HUES64 (cell line): ENCODE data around the gene PPL.

ENCODE experiments used
- H3K27ac ChIP-seq: 2 replicates; pipeline ENCODE4 v1.7.0; 2013; ENCODE audit warnings: low read depth, low read length, inconsistent platforms
- H3K27me3 ChIP-seq: 2 replicates; pipeline ENCODE4 v1.6.1; 2013; ENCODE audit warnings: mild to moderate bottlenecking, low read length; ENCODE audit not compliant: insufficient read depth
- H3K36me3 ChIP-seq: 2 replicates; pipeline ENCODE4 v1.6.1; 2013; ENCODE audit warnings: mild to moderate bottlenecking, low read length; ENCODE audit not compliant: insufficient read depth
- H3K4me1 ChIP-seq: 2 replicates; pipeline ENCODE4 v1.6.1; 2013; ENCODE audit warnings: mild to moderate bottlenecking, low read length, moderate library complexity; ENCODE audit not compliant: insufficient read depth
- H3K4me3 ChIP-seq: 2 replicates; pipeline ENCODE4 v1.5.1; 2013; ENCODE audit warnings: mild to moderate bottlenecking, low read length, moderate library complexity
- H3K9ac ChIP-seq: 2 replicates; pipeline ENCODE4 v1.6.1; 2013; ENCODE audit warnings: mild to moderate bottlenecking, low read depth, low read length
- H3K9me3 ChIP-seq: 2 replicates; pipeline ENCODE4 v1.6.1; 2013; ENCODE audit warnings: low read depth, low read length; ENCODE audit not compliant: insufficient read depth
- WGBS: fragments of 150-250, 120-280 bp; methylation state at CpG from one replicate; pipeline ENCODE4 v1.1.7; 2013; ENCODE audit warnings: missing lambda C conversion rate; 5-methylcytosine and 5-hydroxymethylcytosine counted together

The PPL gene

DNA sequence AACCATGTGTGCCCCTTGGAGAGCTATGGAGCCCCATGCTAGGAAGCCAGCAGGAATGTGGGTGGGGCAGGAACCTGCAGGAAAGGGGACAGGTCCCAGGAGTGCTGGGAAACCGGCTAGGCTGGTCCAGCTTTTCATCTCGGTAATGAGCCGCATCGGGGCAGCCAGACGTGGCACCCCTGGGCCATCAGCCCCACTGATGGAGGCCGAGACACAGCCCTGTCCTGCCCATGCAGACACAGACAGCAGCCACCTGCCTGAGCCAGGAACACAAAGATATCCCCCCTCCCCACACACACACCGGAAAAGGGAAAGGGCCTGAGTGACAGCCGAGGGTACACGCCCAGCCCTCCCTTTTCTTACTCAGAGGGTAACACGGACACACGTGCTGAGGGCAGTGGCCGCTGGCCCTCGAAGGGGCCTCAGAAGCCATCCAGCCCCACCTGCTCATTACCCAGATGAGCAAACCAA, 18.1 kb downstream of the PPL start:
- Histone ChIP-seq H3K36me3 (no peaks in the 10 kb centered on the region), H3K27me3 (no peaks in the 10 kb centered on the region), H3K4me1 (peaks cover 3% of the 10 kb centered on the region; the same call in 1 of the 2 replicates), H3K27ac (no peak overlapping the region; the same call in 1 of the 2 replicates), H3K4me3 (no peak overlapping the region), H3K9me3 (no peaks in the 10 kb centered on the region), H3K9ac (no peak overlapping the region)
- WGBS, result 71% methylated on average over 13 of the region's 13 CpGs

DNA sequence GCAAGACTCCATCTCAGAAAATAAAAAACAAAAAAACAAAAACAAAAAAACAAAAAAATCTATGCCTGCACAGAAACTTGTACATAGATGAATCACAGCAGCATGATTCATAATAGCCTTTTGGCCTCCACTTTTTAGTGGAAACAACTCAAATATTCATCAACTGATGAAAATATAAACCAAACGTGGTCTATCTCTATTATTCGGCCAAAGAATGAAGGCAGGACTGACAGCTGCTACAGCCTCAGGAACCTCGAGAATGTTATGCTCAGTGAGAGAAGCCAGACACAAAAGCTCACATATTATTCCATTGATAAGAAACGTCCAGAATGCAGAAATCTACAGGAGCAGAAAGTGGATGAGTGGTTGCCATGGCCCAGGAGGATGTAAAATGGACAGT, 19.8 kb downstream of the PPL start:
- Histone ChIP-seq H3K4me1 (peaks cover 3% of the 10 kb centered on the region; the same call in 1 of the 2 replicates), H3K9me3 (no peaks in the 10 kb centered on the region), H3K9ac (no peak overlapping the region), H3K27me3 (no peaks in the 10 kb centered on the region), H3K36me3 (no peaks in the 10 kb centered on the region), H3K4me3 (no peak overlapping the region), H3K27ac (no peak overlapping the region)
- 77% methylated on average over 4 of the region's 4 CpGs for WGBS

DNA sequence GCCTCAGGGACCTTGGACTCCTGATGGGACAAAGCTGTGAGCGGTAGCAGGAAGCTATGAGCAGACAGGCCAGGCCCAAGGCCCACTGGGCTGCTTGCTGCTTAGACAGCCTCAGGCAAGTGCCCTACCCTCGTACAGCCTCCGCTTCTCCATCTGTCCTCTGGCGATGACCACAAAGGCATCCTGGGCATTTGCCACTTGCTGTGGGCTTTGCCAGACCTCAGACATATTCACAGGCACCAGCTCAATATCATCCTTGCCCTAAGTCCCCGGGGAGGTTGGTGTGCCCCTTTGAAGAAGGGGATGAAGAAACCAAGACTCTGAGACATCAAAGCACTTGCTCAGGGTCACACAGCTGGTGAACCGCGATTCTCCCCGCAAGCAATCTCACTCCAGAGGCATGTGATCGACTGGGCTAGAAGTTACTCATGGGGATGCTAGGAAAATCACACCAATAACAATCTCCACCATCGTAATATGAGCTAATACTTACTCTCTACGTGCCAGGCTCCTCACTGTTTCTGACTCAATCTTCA, 21.7 kb downstream of the PPL start:
- peaks cover 3% of the 10 kb centered on the region; the same call in 1 of the 2 replicates for H3K4me1 ChIP-seq
- H3K27ac ChIP-seq, result no peak overlapping the region
- H3K9ac ChIP-seq, result no peak overlapping the region
- WGBS, result 91% methylated on average over 11 of the region's 11 CpGs
- no peaks in the 10 kb centered on the region for H3K36me3 ChIP-seq
- H3K4me3 ChIP-seq, result no peak overlapping the region
- H3K27me3 ChIP-seq, result no peaks in the 10 kb centered on the region
- no peaks in the 10 kb centered on the region for H3K9me3 ChIP-seq

DNA sequence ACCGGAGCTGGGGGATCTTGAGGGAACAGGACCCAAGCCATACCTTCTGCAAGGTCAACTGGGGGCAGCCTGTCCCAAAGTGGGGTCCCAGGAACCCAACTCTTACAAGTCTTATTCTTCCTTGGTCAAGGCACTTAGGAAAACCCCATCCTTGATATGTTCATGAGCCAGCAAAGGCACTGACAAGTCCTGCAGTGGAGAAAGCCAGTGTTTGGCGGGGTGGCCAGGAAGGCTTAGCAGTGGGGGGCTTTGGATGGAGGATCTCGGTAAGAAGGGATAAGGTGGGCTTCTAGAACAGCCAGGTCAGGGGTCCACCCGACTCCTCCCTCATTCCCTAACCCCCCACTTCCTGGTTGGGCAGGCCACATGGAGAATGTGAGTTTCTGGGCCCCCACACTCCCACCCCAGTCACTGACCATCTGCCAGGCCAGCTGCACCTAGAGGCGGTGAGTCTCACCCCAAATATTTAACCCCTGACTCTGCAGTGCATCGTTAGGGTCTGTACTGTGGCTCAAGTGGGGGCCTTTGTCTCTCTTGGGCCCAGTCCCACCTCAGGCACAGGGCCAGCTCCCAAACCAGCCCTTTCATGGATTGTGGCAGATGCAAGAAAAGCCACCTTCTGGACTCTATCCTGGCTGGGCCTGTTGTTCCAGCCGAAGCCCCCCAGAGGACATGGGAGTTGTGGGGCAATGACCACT, 22.3 kb downstream of the PPL start:
- H3K4me1 ChIP-seq, result peaks cover 3% of the 10 kb centered on the region; the same call in 1 of the 2 replicates
- H3K9me3 ChIP-seq, result no peaks in the 10 kb centered on the region
- H3K9ac ChIP-seq, result no peak overlapping the region
- WGBS, result 95% methylated on average over 6 of the region's 7 CpGs
- H3K27me3 ChIP-seq, result no peaks in the 10 kb centered on the region
- H3K36me3 ChIP-seq, result no peaks in the 10 kb centered on the region
- H3K27ac ChIP-seq, result no peak overlapping the region
- no peak overlapping the region for H3K4me3 ChIP-seq

DNA sequence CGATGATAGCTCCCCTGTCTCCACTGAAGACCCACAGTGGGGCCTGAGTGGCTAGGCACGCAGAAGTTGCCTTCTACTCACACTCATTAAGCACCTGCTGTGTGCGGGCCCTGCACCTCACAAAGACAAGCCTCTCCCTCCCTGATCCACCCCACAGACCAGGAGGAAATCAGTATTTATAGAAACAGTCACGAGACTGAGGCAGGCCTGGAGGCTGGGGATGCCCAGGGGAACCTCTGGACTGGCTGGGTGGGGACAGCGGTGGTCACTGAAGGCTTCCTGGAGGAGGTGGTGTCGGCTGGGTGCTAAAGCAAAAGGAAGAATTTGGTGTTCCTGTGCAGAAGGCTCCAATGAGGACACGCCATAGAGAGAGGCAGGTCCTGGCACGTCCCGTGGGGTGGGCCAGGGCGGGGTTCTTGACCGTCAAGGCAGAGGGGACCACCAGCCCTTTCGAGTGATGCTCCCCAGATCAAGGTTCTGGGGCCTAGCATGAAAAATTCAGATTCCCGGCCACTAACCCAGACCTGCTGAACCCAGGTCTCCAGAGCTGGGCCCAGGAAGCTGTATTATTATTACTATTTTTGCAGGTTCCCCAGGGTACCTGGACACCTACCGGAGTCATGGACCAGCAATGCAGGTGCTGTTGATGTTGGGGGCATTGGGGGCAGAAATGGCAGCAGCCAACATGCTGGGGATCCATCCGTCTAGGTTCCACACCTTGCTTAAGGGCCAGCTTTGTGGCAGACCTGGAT, 23.0 kb downstream of the PPL start:
- H3K27ac ChIP-seq, result no peak overlapping the region
- no peak overlapping the region for H3K9ac ChIP-seq
- H3K4me1 ChIP-seq, result peaks cover 3% of the 10 kb centered on the region; the same call in 1 of the 2 replicates
- H3K4me3 ChIP-seq, result no peak overlapping the region
- H3K9me3 ChIP-seq, result no peaks in the 10 kb centered on the region
- no peaks in the 10 kb centered on the region for H3K36me3 ChIP-seq
- 91% methylated on average over 15 of the region's 15 CpGs for WGBS
- no peaks in the 10 kb centered on the region for H3K27me3 ChIP-seq

DNA sequence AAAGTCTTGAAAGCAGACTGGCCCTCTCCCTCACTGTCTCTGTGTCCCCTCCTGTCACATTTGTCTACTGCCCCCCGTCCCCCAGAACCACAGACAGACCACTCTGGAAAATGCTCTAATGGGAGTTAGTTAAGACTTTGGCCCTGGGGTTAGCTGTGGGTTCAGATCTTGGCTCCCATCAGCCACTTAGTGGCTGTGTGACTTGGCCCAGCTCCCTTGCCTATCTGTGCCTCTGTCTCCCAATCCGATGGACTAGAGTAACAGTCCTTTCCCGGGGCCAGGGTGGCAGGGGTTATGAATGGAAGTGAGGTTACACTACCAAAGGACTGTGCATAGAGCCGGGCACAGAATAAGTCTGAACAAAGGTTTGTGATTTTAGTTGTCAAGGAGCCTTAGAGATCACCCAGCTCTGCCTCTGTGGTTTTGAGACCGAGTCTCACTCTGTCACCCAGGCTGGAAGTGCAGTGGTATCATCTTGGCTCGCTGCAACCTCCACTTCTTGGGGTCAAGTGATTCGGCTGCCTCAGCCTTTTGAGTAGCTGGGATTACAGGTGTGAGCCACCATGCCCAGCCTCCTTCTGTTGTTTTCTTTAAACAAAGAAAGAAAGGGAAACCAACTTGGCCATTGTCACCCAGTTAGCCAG, 23.7 kb downstream of the PPL start:
- H3K9ac ChIP-seq, result no peak overlapping the region

DNA sequence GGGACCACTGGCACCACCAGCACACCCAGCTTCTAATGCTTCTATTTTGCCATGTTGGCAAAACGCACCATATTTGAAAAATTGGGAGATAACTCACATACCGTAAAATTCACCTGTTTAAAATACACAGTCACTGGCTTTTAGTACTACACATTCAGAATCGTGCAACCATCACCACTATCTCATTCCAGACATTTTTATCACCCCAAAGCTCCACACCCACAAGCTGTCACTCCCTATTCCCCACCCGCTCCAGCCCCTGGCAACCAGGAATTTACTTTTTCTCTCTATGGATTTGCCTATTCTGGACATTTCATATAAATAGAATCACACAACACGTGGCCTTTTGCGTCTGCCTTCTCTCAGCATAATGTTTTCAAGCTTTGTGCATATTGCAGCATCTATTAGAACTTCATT, 25.0 kb downstream of the PPL start:
- 77% methylated on average over 6 of the region's 6 CpGs for WGBS
- no peaks in the 10 kb centered on the region for H3K27me3 ChIP-seq
- no peak overlapping the region for H3K9ac ChIP-seq
- H3K9me3 ChIP-seq, result no peaks in the 10 kb centered on the region
- H3K4me1 ChIP-seq, result no peaks in the 10 kb centered on the region; the same call in 1 of the 2 replicates
- no peak overlapping the region for H3K4me3 ChIP-seq
- H3K27ac ChIP-seq, result no peak overlapping the region
- no peaks in the 10 kb centered on the region for H3K36me3 ChIP-seq

More for the DNA sequence above, 23.7 kb downstream of the PPL start:
- no peak overlapping the region for H3K27ac ChIP-seq
- H3K4me3 ChIP-seq, result no peak overlapping the region
- H3K9me3 ChIP-seq, result no peaks in the 10 kb centered on the region
- WGBS, result 92% methylated on average over 7 of the region's 7 CpGs
- no peaks in the 10 kb centered on the region for H3K36me3 ChIP-seq
- H3K4me1 ChIP-seq, result no peaks in the 10 kb centered on the region; the same call in 1 of the 2 replicates
- no peaks in the 10 kb centered on the region for H3K27me3 ChIP-seq

DNA sequence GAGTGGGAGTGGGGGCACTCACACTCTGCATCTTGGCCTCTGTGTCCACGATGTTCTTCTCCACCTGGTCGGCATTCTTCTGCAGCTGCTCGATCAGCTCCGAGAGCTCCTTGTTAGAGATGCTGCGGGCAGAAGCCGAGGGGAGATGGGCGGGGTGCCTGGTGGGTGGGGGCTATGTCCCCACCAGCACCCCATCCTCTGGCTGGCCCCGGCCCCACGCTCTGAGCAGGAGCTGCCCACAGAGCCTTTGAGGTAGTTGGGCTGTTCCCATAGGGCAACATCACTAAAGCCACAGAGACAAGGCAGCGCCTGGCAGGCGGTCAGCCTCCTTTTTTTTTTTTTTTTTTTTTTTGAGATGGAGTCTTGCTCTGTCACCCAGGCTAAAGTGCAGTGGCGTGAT, 26.1 kb downstream of the PPL start:
- no peak overlapping the region for H3K27ac ChIP-seq
- no peaks in the 10 kb centered on the region for H3K9me3 ChIP-seq
- no peak overlapping the region for H3K9ac ChIP-seq
- 94% methylated on average over 12 of the region's 12 CpGs for WGBS
- H3K36me3 ChIP-seq, result no peaks in the 10 kb centered on the region
- no peak overlapping the region for H3K4me3 ChIP-seq
- no peaks in the 10 kb centered on the region; the same call in 1 of the 2 replicates for H3K4me1 ChIP-seq
- H3K27me3 ChIP-seq, result no peaks in the 10 kb centered on the region

DNA sequence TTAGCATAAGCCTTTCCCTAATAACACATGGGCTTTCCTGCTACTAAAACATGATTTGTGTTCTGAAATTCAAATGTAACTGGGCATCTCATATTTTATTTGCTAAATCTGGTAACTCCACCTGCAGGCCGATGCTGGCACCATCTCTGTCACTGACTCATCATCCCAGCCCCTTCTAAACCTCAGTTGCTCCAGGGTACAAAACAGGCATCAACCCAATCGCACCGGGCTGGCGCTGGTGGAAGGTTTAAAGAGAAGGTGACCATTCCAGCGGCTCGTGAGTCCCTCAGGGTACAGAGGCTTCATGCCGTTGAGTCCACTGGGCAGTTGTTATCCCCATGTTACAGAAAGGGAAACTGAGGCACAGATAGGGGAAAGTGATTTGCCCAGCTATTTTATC, 27.1 kb downstream of the PPL start:
- no peaks in the 10 kb centered on the region; the same call in 1 of the 2 replicates for H3K4me1 ChIP-seq
- H3K9me3 ChIP-seq, result no peaks in the 10 kb centered on the region
- 95% methylated on average over 7 of the region's 7 CpGs for whole genome bisulfite sequencing
- H3K9ac ChIP-seq, result no peak overlapping the region
- H3K4me3 ChIP-seq, result no peak overlapping the region
- no peak overlapping the region for H3K27ac ChIP-seq
- H3K36me3 ChIP-seq, result no peaks in the 10 kb centered on the region
- no peaks in the 10 kb centered on the region for H3K27me3 ChIP-seq

DNA sequence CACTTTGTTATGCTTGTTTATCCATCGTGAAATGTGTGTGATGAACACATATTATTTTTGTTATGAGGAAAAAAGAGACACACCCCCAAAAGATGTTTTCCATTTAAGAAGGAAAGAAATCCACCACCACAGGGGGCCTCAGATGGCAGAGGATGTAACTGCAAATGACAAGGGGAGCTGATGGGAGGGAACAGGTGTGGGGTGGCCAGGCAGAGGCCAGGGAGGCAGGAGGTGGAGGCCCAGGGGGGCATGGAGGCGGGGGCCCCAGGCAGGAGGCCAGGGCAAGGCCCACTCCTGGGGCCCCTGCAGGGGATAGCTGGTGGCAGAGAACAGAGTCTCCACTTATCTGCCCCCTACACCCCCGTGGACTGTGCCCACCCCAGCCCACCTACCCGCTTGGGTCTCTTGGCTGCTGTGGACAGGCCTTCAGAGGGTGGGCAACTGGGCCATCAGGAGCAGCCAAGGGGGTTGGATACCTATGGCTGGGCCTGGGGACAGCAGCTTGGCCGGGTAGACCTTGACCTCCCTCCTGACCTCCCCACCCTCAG, 28.0 kb downstream of the PPL start:
- Histone ChIP-seq H3K9ac (no peak overlapping the region), H3K36me3 (no peaks in the 10 kb centered on the region), H3K4me1 (no peaks in the 10 kb centered on the region; the same call in 1 of the 2 replicates), H3K9me3 (no peaks in the 10 kb centered on the region), H3K27me3 (no peaks in the 10 kb centered on the region), H3K27ac (no peak overlapping the region), H3K4me3 (no peak overlapping the region)
- WGBS, result 88% methylated on average over 5 of the region's 5 CpGs
